SKM-1 treated with dmso at 0.1 percent for 144 hours (cell line): ENCODE data around the gene PCYT2.
"Not testable (repeated sequence)": the region's sequence is repeated elsewhere in the genome, so short reads cannot be mapped to it uniquely, and the experiment has no call there.

Experiments used
- DNase-seq: peaks from one replicate; lab custom pipeline; 2025; ENCODE audit not compliant: unreplicated experiment; lab: John Stamatoyannopoulos, UW

PCYT2 gene

DNA sequence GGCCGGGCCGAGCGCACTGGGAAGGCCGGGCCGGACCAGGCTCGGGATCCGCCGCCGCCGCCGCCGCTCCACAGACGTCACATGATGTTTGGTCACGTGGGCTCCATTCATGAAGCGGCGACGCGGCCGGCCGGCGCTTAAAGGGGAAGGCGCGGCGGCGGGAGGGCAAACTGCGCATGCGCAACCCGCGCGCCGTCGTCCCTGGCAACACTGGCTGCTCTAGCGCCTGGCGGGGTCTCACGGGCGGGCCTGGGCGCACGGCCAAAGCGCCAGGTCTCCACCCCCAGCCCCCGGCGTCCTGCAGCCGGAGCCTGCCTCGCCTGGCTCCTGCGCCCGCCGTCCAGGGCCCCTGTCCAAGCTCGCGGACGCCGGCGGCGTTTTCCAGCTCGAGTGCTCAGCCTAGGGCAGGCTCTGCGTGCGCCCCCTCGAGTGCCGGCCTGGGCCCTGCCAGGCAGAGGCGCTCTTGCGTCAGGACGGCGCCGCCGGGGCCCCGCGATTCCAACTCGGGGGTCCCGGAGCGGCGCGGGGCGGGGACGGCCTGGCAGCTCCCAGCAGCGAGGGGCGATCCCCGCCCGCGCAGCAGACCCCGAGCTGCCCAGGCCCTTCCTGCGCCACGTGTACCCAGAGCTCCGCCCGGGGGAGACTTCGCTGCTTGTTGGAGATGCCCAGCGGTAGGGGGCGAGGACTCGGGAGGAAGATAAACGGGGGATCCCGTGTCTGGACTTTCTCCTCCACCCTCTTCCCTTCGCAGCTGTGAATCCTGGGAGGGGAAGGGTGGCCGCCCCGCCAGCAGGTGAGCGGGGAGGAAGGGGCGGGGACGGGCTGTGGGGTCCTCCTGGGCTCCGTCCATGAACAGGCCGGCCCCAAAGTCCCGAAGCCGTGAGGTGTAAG lies 16.7 kb upstream of the PCYT2 start, which contains the start of gene MAFG:
Gene MAFG (minus strand): TSS at position 83 of the 891 bp plus-strand sequence. CDS start 4,550 bp downstream, outside the sequence.
- DNase-seq: peak; percentile 93

GRCh38 chr17:81927152-81927652 lies 16.0 kb upstream of the PCYT2 start:
- DNase-seq: no peak

DNA sequence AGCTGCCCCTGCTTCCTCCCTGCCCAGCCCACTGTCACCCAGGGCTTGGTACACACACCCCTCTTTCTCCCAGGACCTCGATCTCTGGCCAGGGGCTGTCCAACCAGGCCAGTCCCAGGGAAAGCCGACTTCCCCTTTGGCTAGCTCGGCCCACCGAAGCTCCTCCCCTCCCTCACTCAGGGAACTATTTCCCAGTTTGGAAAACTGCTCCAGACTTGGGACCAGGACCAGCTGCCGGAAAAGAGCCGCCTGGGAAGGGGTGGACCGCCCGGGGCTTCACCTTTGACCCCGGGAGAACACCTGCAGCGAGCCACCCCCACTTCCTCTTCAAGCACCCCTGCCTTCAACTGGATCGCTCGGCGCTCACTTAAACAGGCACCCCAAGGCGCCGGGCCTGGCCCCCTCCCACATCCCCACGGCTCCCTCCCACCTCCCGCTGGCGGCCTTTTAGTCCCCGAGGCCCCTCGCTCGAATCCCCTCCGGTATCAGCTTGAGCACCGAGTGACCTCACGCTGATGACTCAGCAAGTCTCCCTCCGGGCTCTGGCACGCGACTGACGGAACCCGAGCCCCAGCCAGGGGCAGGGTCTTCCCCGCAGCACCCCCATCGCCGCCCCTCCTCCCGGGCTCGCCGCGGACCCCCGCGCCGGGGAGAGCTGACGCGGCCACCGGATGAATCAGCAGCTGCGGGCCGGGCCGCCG lies 15.4 kb upstream of the PCYT2 start:
- peak; percentile 54 for DNase-seq

DNA sequence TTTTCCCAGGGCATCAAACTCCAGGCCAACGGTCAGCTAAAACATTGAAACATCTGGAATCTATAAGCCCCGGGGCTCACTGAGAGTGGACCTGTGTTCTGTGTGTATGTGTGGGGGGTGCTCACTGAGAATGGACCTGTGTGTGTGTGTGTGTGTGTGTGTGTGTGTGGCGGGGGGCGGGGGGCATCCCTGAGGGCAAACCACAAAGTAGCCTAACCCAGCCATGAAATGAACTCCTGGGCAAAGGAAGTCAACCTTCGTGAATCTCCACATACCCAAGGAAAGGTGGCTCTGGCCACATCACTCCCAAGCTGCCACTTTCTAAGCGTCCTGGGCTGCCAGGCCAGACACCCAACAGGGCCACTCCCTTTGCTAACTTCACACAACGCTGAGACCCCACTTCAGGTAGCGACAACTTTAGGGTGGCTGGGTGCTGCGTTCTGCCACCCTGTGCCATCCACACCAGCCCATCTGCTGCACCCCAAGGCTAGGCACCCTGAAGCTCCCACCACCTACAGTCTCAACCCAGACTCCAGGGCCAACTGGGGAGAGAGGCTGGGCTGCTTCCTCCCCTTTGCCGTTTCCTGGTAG lies 14.8 kb upstream of the PCYT2 start:
- no peak for DNase-seq

DNA sequence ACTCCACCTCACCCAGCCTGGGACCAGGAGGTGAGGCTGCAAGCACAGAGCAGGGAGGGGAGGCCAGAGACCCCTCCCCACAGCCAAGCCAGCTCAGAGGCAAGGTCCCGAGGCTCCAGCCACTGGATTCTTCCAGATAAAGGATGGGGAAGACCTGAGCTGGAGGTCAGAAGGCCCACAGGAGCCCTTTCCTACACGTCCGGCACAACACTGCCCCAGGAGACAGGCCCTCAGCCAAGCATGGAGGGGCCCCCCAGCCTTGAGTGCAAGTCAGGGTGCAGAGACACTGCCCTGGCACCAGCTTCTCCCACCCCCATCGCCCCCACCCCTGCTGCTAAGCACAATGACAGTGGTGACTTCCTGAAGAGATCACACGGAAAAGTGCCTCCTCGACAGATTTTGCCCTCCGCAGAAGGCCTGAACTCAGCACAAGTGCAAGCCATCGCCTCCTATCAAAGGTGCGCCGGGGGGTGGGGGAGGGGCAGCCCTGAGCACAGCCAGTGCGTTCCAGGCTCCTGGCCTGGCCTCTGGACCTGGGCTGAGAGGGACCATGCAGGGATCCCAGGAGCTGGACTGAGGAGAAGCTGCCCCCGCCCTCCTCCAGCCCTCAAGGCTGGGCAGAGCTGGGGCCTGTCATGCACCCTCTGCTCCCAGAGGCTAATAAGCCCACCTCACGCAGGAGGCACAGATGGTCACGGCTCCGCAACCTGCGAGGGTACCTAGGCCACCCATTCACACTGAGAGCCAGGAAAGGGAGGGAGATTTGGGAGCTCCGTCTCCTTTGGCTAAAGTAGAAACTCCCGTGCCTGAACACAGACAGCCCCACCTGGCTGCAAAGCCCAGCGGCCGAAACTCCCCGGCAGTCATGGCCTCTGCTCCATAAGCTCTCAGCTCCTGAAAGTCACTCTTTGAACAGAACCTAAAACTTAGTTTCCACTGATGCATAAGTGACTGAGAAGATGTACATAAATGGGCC lies 13.6 kb upstream of the PCYT2 start:
- DNase-seq: no peak

DNA sequence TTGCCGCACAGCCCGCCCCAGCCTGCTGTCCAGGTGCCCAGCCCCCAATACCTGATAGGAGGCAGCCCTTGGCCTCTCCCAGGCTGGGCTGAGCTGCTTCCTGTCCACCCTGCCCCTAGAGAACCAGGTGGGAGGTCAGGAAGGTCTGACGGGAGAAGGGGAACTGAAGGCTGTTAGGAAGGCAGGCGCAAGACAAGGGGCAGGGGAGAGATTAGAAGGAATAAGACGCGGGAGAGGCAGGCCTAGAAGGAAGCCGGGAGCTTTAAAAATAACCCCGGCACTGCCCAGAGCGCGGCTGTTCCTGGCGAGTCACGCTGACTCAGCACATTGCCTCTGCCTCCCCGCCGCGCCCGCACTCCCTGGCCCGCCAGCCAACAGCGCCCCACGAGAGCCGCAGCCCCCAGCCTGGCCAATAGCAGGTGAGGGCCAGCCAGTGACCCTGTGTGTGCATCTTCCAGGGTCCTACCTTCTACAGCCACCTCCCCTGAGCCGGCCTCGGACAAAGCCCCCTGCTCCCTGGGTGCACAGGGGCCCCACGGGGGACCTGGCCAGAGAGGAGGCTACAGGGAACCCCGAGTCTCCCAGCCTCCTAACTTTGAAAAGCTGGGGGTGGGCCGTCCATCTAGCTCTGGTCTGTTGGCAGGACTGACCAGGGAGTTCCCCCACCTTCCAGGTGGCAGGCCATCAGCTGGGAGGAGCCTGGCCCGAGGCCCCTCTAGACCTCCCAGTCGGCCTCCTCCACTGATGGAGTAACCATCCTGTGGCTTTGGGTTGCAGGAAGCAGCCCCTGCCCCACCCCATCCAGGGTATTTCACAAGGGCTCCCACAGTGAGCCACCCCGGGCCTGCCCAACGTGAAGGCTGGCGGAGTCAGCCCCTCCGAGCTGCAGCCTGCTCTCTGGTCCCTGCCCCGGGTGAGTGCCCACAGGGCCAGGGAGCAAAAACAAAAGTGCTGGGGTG lies 12.4 kb upstream of the PCYT2 start:
- DNase-seq: peak; percentile 84

DNA sequence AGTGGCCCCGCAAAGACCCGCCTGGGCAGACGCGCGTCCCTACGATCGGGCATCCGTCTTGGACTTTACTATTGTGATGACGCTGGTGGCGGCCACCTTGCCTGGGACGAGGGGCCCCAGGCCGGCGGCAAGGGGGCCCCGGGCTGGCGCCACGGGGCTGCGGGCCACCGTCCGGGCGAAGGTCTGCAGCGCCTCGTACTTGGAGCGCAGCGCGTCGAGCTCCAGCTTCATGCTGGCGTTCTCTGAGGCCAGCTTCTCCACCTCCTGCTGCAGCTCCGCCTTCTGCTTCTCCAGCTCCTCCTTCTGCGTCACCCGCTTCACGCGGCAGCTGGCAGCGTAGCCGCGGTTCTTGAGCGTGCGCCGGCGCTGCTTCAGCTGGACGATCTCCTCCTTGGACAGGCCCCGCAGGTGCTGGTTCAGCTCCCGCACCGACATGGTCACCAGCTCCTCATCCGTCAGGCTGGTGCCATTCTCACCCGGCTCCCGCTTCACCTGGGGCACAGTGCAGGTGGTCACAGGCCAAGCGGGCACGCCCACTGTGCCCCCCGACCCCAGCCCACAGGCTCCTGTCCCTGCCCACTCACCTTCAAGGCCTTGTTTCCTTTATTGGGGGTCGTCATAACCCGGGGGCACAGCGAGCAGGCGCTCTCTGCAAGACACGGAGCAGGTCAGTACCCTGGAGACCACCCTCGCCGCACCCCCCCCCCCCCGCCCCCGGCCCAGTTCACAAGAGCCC lies 11.5 kb upstream of the PCYT2 start:
- no peak for DNase-seq

GRCh38 chr17:81921996-81922565 lies 10.9 kb upstream of the PCYT2 start:
- no peak for DNase-seq

DNA sequence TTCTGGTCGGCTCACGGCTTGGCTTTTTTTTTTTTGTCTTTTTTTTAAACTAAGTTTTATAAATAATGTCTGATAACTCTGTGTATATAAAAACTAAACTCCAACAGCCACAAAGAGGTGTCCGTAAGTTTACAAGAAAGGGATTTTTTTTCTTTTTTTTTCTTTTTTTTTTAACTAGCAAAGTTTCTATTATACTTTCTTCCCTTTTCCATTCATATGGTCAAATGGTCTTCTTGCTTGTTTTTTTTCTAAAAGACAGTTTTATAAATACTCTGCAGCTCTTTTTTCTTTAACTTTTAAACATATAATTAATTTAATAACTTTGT lies 10.3 kb upstream of the PCYT2 start:
- DNase-seq: no peak

DNA sequence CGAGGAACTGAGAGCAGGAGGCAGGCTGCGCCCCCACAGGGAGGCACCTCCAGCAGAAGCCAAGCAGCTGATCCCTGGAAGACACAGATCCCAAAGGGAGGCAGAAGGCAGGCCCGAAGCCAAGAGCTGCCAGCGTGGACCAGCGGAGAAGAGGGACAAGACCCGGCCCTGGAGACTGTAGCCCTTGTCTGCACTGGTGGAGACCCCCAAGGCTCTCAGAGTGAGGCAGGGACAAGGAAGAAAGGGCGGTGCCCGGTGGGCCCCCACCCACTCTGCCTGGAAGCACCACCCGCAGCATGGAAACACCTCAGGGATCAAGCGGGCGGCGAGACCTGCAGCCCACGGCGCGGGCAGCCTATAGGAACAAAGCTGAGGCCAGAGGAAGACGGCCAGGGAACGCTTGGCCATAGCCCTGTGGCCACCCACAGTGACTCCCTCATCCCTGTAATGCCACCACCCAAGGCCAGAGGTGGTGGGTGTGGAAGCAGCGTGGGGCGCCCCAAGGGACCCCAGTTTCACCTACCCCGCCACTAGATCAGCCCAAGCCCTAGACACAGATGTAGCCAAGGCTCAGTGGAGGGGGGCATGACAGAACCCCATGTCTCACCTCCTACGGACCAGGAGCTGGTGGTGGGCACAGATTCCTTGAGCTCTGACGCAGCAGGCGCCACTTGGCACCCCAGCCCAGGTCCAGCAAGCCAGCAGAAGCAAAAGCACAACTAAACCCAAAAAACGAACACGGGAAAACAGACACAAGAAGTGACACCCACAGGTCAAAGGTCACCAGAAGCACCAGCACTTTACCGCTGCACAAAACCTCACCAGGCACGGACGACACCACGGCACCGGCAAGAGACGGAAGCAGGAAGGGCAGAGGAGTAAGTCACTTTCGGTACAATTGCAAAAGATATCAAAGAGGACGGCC lies 9.7 kb upstream of the PCYT2 start:
- no peak for DNase-seq

GRCh38 chr17:81918832-81919545 lies 7.8 kb upstream of the PCYT2 start:
- DNase-seq: no peak

DNA sequence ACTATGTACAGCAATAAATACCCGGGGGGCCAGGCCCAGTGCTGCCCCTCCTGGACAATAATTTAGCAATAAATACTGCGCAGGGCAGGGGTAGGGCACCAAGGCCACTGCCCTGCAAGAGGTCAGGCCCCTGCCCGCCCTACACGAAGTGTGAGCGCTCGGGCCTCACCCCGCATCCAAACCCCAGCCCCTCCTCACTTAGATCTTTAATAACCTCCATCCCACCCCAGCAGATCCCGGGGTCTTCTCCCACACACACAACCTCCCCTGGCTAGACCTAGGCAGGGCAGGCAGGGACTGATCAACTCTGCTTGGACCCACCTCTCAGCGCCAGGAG lies 7.1 kb upstream of the PCYT2 start:
- not testable (repeated sequence) for DNase-seq

- DNase-seq: peak; percentile 75
These were observed 6.5 kb upstream of the PCYT2 start, which contains the start of gene SIRT7 for GRCh38 chr17:81917565-81918332. Gene SIRT7, minus strand, starts transcription at chr17:81918176. Its CDS starts 45 bp downstream, at chr17:81918131.

DNA sequence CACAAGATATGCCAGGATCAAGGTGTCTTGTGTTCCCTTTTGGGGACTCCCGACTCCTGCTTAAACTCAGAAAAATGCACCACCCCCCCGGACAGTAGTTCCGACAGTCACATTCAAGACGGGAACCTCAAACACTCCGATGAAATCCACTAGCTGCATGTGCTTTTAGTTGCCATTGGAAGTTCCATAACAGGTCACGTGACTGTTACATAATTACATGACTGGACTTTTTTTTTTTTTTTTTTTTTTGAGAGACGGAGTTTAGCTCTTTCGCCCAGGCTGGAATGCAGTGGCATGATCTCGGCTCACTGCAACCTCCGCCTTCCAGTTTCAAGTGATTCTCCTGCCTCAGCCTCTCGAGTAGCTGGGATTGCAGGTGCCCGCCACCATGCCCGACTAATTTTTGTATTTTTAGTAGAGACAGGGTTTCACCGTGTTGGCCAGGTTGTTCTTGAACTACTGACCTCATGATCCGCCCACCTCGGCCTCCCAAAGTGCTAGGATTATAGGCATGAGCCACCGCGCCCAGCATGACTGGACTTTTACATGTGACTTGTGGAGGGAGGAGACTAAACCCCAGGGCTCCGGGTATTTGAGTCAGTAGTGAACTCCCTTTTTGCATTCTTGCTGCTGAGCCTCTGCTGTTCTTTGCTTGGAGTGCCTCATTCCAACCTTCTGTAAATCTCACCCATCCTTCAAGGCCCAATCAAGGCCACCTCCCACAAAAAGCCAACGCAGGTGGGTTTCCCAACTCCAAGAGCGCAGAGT lies 5.2 kb upstream of the PCYT2 start:
- DNase-seq: no peak

- DNase-seq: no peak
These were observed 4.1 kb upstream of the PCYT2 start for GRCh38 chr17:81915331-81915730.
